Measurements from ENCODE around the gene ARHGAP22.

The ARHGAP22 gene

DNA sequence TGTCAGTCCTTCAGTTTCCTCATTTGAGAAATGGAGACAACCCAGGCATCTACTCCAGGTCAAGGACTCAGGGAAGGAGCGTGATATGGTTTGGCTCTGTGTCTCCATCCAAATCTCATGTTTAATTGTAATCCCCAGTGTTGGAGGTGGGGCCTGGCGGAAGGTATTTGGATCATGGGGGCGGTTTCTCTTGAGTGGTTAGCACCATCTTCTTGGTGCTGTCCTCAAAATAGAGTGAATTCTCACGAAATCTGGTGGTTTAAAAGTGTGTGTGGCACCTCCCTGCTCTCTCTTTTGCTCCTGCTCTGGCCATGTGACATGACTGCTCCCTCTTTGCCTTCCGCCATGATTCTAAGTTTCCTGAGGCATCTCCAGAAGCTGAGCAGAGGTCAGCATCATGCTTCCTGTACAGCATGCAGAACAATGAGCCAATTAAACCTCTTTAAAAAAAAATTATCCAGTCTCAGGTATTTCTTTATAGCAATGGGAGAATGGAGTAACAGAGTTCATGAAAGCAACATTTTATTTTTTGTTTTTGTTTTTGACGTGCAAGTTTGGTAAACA, 30.0 kb downstream of the ARHGAP22 start:
- TF ChIP-seq, protein P1, sequence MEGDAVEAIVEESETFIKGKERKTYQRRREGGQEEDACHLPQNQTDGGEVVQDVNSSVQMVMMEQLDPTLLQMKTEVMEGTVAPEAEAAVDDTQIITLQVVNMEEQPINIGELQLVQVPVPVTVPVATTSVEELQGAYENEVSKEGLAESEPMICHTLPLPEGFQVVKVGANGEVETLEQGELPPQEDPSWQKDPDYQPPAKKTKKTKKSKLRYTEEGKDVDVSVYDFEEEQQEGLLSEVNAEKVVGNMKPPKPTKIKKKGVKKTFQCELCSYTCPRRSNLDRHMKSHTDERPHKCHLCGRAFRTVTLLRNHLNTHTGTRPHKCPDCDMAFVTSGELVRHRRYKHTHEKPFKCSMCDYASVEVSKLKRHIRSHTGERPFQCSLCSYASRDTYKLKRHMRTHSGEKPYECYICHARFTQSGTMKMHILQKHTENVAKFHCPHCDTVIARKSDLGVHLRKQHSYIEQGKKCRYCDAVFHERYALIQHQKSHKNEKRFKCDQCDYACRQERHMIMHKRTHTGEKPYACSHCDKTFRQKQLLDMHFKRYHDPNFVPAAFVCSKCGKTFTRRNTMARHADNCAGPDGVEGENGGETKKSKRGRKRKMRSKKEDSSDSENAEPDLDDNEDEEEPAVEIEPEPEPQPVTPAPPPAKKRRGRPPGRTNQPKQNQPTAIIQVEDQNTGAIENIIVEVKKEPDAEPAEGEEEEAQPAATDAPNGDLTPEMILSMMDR (conservative IDR thresholded peaks at IDR 0.05; ENCODE audit: low read depth, low read length) = no peak
- no peak for DNase-seq (ENCODE audit: low read depth)
- H3K4me3 ChIP-seq (ENCODE audit: low read length) = no peak overlapping the region

DNA sequence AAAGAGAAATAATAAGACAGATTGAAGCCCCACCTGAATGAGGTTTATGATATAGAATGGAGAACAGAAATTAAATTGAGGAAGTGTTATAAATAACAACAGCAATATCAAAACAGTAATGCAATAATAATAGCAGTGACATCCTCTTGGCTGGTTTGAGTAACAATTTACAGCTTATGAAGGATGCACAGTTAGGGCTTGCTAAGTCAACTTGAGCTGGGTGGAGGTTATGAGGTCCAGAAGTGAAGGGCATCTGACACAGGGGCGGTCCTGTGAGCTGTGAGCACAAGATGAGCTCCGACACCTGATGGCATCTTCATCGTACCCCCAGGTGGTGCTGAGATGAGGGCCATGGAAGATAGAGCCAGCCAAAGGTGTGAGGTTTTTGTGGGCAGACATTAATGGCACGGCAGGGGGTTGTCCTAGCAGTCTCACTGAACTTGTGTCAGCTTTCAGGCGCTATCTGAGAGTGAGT, 30.5 kb downstream of the ARHGAP22 start:
- TF ChIP-seq, protein P1 (conservative IDR thresholded peaks at IDR 0.05; ENCODE audit: low read depth, low read length) = no peak
- H3K4me3 ChIP-seq (ENCODE audit: low read length) = no peak overlapping the region
- no peak for DNase-seq (ENCODE audit: low read depth)

DNA sequence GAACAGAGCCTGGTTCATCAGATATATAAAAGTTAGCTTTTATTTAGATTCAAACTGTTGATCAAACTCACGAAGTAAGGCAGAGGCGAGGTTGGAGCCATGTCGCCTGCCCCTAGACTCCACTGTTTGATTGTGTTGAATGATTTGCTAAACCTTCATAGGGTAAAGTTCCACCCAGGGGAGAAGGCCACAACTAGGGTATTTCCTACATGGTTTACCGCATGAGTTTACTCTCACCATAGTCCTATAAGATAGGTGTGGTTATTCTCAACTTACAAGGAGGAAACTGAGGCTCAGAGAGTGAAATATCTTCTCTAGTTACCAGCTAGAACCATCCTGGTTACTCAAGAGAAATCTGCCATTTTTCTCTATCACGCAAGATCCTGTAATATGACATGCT, 31.8 kb downstream of the ARHGAP22 start:
- DNase-seq (ENCODE audit: low read depth) = no peak
- H3K4me3 ChIP-seq (ENCODE audit: low read length) = no peak overlapping the region
- TF ChIP-seq, protein P1 (conservative IDR thresholded peaks at IDR 0.05; ENCODE audit: low read depth, low read length) = no peak

DNA sequence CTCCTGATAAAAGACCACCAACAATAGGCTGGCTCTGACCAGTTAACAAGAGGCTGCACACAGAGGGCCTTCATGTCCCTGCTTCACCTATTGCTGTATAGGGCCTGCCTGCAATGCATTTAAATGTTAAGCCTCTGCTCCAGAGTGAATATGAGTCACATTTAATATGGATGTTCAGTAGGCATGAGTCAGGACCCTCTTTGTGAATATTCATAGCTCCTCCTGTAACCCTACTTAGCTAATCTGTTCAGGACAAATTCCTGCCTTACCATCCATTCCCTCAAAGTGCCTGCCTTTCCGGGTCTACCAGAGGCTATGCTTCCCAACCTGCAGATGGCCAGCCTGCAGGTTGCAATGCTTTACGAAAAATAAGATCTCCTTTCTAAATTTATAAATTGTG, 32.5 kb downstream of the ARHGAP22 start:
- TF ChIP-seq, protein P1 (conservative IDR thresholded peaks at IDR 0.05; ENCODE audit: low read depth, low read length) = no peak
- no peak overlapping the region for H3K4me3 ChIP-seq (ENCODE audit: low read length)
- DNase-seq (ENCODE audit: low read depth) = peak; percentile 8

DNA sequence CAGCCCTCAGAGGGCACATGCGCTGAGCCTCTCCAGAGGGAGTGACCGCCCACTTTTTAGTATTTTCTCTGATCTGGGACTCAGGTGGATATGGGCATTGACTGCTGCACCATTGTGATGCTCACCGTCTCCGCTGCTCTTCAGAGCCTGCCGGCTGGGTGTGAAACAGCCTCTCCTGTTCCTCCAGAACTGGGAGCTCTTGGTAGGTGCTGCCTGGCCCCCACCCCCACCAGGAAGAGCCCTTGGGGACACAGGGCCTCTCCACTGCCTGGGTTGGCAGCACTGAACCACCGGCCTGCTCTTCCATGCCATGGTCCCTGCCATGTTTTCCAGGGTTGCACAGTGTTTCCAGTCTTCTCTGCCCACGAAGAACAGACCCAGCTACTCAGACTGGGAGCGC, 36.3 kb downstream of the ARHGAP22 start:
- H3K4me3 ChIP-seq (ENCODE audit: low read length) = no peak overlapping the region
- no peak for DNase-seq (ENCODE audit: low read depth)
- TF ChIP-seq, protein P1 (conservative IDR thresholded peaks at IDR 0.05; ENCODE audit: low read depth, low read length) = no peak

DNA sequence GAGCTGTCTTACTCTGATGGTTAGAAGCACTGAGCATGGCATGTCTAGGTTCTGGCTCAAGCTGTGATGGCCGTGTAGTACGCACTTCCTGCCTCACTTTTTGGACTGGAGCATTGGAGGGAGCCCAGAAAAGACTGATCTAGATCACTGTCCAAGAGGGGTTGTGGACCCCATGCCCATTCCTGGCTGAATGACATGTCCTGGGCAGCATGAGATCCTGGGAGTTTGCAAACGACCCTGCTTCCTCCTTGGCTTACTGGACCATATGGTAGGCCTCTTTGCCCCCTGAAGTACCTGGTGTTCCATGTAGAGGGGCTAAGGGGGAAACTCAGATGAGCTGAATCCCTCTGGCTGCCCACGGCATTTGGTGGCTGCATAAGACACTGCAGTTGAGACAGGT, 36.7 kb downstream of the ARHGAP22 start:
- TF ChIP-seq, protein P1 (conservative IDR thresholded peaks at IDR 0.05; ENCODE audit: low read depth, low read length) = no peak
- no peak for DNase-seq (ENCODE audit: low read depth)
- no peak overlapping the region for H3K4me3 ChIP-seq (ENCODE audit: low read length)

DNA sequence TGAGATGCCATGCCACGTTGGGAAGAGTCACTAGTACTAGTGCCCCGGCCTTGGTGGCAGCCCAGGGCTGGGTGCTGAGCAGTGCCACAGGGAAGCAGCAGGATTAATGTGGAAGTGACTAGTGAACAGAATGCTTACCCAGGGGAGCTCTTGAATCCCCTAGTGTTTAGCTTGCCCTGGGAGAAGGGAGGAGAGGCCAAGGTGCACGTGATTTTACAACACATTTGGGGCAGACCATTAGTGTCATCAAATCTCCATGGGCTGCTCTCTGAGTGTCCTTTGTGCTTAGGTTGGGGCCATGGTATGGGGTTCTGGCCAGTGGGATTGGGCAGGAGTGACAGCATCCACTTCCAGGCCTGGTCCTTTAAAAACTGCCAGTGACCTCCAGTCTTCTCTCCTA, 37.5 kb downstream of the ARHGAP22 start:
- H3K4me3 ChIP-seq (ENCODE audit: low read length) = no peak overlapping the region
- no peak for DNase-seq (ENCODE audit: low read depth)
- TF ChIP-seq, protein P1 (conservative IDR thresholded peaks at IDR 0.05; ENCODE audit: low read depth, low read length) = no peak
